VCaP (cell line): ENCODE measurements around the gene DEFB129.
"Not testable (repeated sequence)": the region's sequence is repeated elsewhere in the genome, so short reads cannot be mapped to it uniquely, and the experiment has no call there.

Source experiments
- H3K27ac ChIP-seq: fragments of 450-650 bp; 2 replicates; pipeline ENCODE4 v1.5.1; 2017
- TF ChIP-seq, protein P1 (sequence below): fragments of 450-650 bp; conservative IDR thresholded peaks from 2 replicates; pipeline ENCODE4 v1.5.1; 2017; ENCODE audit warnings: mild to moderate bottlenecking, moderate library complexity

Gene DEFB129

DNA sequence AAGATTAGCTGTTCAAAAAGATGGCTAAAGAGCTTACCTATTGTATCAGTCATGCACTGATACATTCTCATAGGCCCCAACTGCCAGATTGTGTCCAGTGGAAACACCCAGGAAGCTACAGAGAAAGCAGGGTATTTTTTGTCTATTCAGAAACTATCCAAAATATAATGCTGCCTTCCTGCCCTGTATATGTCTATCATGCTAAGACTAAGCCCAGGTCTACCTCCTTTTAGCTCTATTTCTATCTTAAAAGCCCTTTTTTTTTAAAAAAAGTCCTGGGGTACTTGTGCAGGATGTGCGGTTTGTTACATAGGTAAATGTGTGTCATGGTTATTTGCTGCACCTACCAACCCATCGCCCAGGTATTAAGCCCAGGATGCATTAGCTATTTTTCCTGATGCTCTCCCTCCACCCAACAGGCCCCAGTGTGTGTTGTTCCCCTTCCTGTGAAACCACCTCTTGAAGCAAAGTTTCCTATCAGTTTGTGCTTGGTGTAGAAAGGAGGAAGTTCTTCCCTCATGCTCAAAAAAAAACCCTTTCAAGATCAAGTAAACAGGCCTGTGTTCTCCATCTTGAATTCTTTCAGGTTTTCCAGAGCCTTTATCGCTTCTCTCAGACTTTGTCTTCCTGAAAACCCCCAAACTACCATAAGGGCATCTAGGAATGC, 514 bp downstream of the DEFB129 start:
- peak overlapping the region; percentile 40 for H3K27ac ChIP-seq
- TF ChIP-seq, protein P1, sequence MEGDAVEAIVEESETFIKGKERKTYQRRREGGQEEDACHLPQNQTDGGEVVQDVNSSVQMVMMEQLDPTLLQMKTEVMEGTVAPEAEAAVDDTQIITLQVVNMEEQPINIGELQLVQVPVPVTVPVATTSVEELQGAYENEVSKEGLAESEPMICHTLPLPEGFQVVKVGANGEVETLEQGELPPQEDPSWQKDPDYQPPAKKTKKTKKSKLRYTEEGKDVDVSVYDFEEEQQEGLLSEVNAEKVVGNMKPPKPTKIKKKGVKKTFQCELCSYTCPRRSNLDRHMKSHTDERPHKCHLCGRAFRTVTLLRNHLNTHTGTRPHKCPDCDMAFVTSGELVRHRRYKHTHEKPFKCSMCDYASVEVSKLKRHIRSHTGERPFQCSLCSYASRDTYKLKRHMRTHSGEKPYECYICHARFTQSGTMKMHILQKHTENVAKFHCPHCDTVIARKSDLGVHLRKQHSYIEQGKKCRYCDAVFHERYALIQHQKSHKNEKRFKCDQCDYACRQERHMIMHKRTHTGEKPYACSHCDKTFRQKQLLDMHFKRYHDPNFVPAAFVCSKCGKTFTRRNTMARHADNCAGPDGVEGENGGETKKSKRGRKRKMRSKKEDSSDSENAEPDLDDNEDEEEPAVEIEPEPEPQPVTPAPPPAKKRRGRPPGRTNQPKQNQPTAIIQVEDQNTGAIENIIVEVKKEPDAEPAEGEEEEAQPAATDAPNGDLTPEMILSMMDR, result no peak

DNA sequence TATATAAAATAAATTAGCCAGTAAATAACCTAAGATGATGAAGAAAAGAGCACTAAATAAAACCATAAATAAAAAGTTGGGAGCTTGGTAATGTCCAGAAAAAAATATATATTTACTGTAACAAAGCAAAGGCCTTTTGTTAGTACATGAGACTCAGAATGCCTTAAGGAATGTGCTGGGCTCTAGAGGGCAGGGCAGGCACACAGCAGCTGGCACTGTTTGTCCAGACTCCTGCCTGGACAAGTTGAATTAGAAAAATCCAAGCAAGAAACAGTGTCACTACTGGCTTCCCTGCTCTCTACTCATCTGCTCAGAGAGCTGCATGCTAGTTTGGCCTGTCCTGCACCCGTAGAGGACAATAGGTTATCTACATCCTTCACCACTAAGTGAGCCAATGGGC, 8.8 kb downstream of the DEFB129 start:
- peak overlapping the region; percentile 90 for H3K27ac ChIP-seq
- TF ChIP-seq, protein P1, result peak; percentile 92

DNA sequence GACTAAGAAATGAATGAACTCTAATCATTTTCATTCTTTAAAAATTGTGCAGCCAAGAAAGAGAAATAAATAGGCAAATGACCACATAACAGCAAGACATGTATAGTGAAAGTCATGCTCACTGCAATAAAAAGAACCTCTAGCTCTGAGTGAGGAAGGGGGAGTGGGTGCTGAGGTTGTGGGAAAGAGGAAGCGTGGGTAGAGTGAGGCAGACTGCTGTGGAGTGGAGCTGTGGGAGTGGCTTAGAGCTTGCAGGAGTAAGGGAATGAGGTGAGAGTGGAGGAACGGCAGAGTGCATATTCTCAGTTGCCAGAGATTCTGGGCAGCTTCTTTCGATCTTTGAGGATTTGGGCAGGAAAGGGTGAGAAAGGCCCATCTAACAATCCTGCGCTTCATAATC, 10.4 kb downstream of the DEFB129 start:
- TF ChIP-seq, protein P1, result no peak
- H3K27ac ChIP-seq, result peak overlapping the region; percentile 90

DNA sequence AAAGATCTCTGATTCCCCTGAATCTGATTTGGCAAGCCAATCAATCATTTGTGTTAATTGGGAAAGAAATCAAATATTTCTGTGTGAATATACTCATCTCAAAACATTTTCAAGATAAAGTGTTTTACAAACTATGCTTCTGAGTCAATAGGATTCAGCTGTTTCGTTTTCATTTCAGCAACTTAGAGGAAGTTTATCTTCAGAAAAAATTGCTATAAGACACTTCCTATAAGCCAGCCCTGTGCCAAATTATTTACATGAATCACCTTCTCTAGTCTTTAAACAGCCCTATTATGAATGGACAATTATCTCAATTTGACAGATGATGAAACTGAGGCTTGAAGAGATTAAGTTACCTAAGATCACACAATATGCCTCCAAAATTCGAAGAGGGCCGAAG, 10.9 kb downstream of the DEFB129 start:
- TF ChIP-seq, protein P1, result no peak
- peak overlapping the region; percentile 90 for H3K27ac ChIP-seq

DNA sequence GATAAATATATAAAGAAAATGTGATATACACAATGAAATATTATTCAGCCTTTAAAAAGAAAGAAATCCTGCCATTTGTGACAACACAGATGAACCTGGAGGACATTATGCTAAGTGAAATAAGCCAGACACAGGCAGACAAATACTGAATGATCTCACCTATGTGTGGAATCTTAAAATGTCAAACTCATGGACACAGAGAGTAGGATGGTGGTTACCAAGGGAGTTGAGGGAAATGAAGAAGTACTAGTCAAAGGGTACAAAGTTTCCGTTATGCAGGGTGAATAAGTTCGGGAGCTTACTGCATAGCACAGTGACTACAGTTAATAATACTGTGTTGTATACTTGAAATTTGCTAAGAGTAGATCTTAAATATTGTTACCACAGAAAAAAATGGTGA, 15.8 kb downstream of the DEFB129 start:
- TF ChIP-seq, protein P1, result no peak
- peak overlapping the region; percentile 90 for H3K27ac ChIP-seq

- TF ChIP-seq, protein P1, result no peak
Observed at GRCh38 chr20:251354-251753, 24.3 kb downstream of the DEFB129 start.

DNA sequence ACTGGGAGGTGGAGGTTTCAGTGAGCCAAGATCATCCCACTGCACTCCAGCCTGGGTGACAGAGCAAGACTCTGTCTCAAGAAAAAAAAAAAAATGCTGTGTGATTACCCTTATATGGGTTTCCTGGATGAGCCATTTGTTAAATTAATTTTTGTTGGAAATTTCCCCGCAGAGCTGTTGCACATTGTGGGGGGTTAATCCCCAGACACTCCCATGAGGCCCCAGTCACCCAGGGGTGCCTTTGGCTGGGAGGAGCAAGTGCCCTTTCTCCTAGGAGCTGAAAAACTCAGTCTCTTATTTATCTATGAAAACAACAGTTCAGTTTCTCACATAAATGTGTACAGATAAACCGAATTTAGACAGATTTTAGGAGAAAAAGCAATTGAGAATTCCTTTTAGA, 25.7 kb downstream of the DEFB129 start:
- H3K27ac ChIP-seq, result no peak overlapping the region; the same call in 1 of the 2 replicates
- TF ChIP-seq, protein P1, result no peak

More at GRCh38 chr20:251354-251753, 24.3 kb downstream of the DEFB129 start:
- peak overlapping the region; percentile 18 for H3K27ac ChIP-seq

GRCh38 chr20:253447-253846, 26.4 kb downstream of the DEFB129 start:
- not testable (repeated sequence) for H3K27ac ChIP-seq
